ENCODE results near the gene CNOT1. TPM values are rescaled to one million over a fixed set of nuclear protein-coding genes. Genes with fewer than 3 reads are reported as not detected.
A peak's percentile ranks its signal among the peaks of the same experiment; 100 is the strongest.

Gene CNOT1
- total RNA-seq, 8 experiments from 2014 or later: 57.7 to 187 (median 91.9) TPM

DNA sequence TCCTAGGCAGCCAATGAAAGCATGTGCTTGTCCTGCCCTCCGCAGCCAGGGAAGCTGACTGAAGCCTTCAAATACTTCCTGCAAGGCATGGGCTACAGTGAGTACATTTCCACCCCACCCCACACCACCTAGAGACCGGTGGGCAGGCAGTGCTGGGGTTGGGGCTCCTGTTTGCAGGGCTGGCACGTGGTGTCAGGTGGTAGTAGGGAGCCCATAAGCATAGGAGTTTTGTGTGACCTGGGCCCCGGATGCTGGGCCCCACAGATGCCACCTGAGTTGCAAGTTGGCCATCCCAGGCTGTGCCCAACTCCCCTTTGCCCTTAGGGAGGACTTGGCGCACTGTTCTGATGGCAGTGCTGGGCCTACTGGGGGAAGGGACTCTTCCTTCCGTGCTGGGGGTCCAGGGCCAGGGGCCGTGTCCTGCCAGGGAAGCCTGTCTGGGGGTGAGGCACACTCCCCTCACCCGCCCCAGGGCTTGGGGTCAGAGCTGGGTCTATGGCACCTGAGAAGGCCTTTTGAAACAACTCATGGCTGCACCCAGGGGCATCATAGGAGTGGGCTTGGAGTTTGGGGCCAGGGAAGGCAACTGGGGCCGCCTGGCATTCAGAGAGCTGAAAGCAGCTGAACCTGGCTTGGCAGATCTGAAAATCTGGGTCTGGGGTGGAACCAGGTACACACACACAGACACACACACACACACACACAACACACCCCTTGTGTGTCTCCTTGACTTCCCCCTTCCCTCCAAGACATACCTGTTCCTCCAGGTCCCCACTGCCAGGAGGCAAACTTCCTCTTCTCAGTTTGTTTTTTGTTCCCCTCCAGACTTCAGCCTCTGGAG, 120.2 kb downstream of the CNOT1 start:
- in situ Hi-C loops (cut with MboI; ENCODE audit: low pct_unique_long_range_greater_than_20kb in 2 of 9, low sequenced_read_pairs in 9 of 9, unreplicated experiment in 9 of 9): no loop called here
- 60 to 100% (median 100%) methylated on average over 1 to 2 of the region's 9 CpGs; no CpG with 5 or more reads in 5 of the 10 experiments for WGBS, 10 experiments
- ATAC-seq (replicated peaks in 6 of 8): no peak
- peaks cover 2 to 4% of the 10 kb centered on the region in 2 donors for H3K4me1 ChIP-seq (replicated peaks in 1 of 2)
- H3K4me3 ChIP-seq: no peak overlapping the region
- H3K27ac ChIP-seq: no peak overlapping the region

DNA sequence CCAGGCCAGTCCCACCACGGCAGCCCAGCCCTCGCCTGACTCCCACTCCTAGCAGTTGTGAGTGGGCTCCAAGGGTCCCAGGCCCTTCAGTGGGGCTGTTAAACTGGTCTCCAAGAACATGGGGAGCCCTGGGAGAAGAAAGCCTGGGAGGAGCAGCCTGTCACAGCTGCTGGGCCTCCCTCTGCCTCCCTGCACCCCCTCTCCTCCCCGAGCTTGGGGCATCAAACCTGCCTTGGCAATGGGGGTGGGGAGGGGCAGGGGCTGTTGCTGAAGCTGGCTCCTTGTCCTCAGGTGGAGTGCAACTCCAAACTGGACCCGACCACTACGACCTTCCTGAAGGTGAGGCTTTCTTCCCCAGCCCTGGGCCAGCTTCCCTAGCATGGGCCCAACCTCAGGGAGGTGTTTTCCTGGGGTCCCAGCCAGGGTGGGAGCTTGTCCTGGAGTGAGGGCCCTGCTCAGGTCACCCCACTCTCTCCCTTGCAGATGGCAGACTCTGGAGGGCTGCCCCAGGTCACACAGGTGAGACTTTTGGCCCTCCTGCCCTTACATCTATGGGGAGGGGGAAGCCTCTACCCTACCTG, 120.9 kb downstream of the CNOT1 start:
- Histone ChIP-seq H3K4me1 (replicated peaks in 1 of 2) (no peaks in the 10 kb centered on the region), H3K27ac (no peak overlapping the region)
- in situ Hi-C loops (cut with MboI; ENCODE audit: low pct_unique_long_range_greater_than_20kb in 2 of 9, low sequenced_read_pairs in 9 of 9, unreplicated experiment in 9 of 9): no loop called here

GRCh38 chr16:58507963-58508670, 121.5 kb downstream of the CNOT1 start:
- no peak for ATAC-seq (replicated peaks in 6 of 8)
- Histone ChIP-seq H3K4me1 (replicated peaks in 1 of 2) (no peaks in the 10 kb centered on the region), H3K27ac (no peak overlapping the region), H3K4me3 (no peak overlapping the region)
- in situ Hi-C loops (cut with MboI; ENCODE audit: low pct_unique_long_range_greater_than_20kb in 2 of 9, low sequenced_read_pairs in 9 of 9, unreplicated experiment in 9 of 9): no loop called here
- no CpG with 5 or more reads among the region's 14 CpGs for WGBS, 10 experiments

More for the DNA sequence above, 120.9 kb downstream of the CNOT1 start:
- 60% methylated on average over 2 of the region's 5 CpGs; no CpG with 5 or more reads in 9 of the 10 experiments for WGBS, 10 experiments
- ATAC-seq (replicated peaks in 6 of 8): no peak
- H3K4me3 ChIP-seq: no peak overlapping the region

DNA sequence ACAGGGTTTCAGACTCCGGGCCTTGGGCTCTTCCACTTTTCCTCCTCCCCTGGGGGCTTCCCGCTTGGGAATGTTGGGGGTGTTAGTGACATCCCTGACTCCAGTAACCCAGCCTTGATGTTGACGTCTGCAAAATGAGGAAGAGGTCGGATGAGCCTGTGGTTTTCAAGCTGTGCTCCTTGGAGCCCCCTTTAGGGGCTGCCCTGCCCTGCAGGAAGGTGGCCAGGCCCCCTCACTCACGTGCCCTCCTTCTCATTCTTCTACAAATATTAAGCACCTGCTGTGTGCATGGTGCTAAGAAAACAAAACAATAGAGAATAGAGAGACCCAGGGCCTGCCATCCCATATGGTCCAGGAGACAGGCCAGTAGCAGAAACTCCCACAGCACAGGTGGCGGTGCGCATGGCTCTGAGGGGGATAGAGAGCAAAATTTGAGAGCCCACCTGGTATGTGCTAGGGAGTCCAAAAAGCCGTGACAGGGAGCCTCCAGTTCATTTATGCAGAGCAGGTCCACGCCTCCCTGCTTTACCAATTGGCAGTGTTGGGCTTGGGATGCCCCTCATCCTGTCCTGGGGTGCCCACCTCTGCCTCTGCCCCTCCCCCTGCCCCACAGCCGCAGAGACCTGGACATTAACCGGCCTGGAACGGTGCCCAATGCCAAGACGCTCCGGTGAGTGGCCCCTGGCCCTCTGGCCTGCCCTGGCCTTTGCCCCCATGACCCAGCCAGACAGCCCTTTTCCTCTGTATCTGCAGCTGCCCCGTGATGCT, 122.2 kb downstream of the CNOT1 start:
- in situ Hi-C loops (cut with MboI; ENCODE audit: low pct_unique_long_range_greater_than_20kb in 2 of 9, low sequenced_read_pairs in 9 of 9, unreplicated experiment in 9 of 9): no loop called here
- WGBS, 10 experiments: 40 to 89% (median 80%) methylated on average over 1 to 6 of the region's 15 CpGs; no CpG with 5 or more reads in 7 of the 10 experiments
- H3K4me3 ChIP-seq: no peak overlapping the region
- no peak overlapping the region for H3K27ac ChIP-seq
- peaks cover 0 to 2% of the 10 kb centered on the region in 2 donors for H3K4me1 ChIP-seq (replicated peaks in 1 of 2)
- no peak for ATAC-seq (replicated peaks in 6 of 8)

GRCh38 chr16:58506241-58507194, 123.1 kb downstream of the CNOT1 start:
- Histone ChIP-seq H3K4me3 (no peak overlapping the region), H3K4me1 (replicated peaks in 1 of 2) (peaks cover 8 to 9% of the 10 kb centered on the region in 2 donors), H3K27ac (no peak overlapping the region)
- in situ Hi-C loops (cut with MboI; ENCODE audit: low pct_unique_long_range_greater_than_20kb in 2 of 9, low sequenced_read_pairs in 9 of 9, unreplicated experiment in 9 of 9): no loop called here
- no peak for ATAC-seq (replicated peaks in 6 of 8)
- 20 to 100% (median 86%) methylated on average over 1 to 3 of the region's 20 CpGs; no CpG with 5 or more reads in 5 of the 10 experiments for WGBS, 10 experiments

- Histone ChIP-seq H3K27ac (no peak overlapping the region), H3K4me3 (no peak overlapping the region), H3K4me1 (replicated peaks in 1 of 2) (peaks cover 14 to 15% of the 10 kb centered on the region in 2 donors)
- ATAC-seq (replicated peaks in 6 of 8): no peak
- in situ Hi-C loops (cut with MboI; ENCODE audit: low pct_unique_long_range_greater_than_20kb in 2 of 9, low sequenced_read_pairs in 9 of 9, unreplicated experiment in 9 of 9): no loop called here
- 89 to 100% (median 98%) methylated on average over 1 to 8 of the region's 21 CpGs; no CpG with 5 or more reads in 6 of the 10 experiments for WGBS, 10 experiments
These were observed 125.5 kb downstream of the CNOT1 start for GRCh38 chr16:58503863-58504688.

- ATAC-seq (replicated peaks in 6 of 8): no peak
- peaks cover 16 to 17% of the 10 kb centered on the region in 2 donors for H3K4me1 ChIP-seq (replicated peaks in 1 of 2)
- WGBS, 10 experiments: 44 to 90% (median 72%) methylated on average over 2 to 7 of the region's 14 CpGs; no CpG with 5 or more reads in 5 of the 10 experiments
- in situ Hi-C loops (cut with MboI; ENCODE audit: low pct_unique_long_range_greater_than_20kb in 2 of 9, low sequenced_read_pairs in 9 of 9, unreplicated experiment in 9 of 9): no loop called here
- H3K4me3 ChIP-seq: no peak overlapping the region
- no peak overlapping the region for H3K27ac ChIP-seq
These were observed 126.3 kb downstream of the CNOT1 start for GRCh38 chr16:58503166-58503862.

- Histone ChIP-seq H3K4me3 (peak overlapping the region in 4 of 5 donors; percentile 67 to 81 (median 72)), H3K4me1 (replicated peaks in 1 of 2) (peaks cover 17 to 21% of the 10 kb centered on the region in 2 donors), H3K27ac (no peak overlapping the region)
- in situ Hi-C loops (cut with MboI; ENCODE audit: low pct_unique_long_range_greater_than_20kb in 2 of 9, low sequenced_read_pairs in 9 of 9, unreplicated experiment in 9 of 9): no loop called here
- no peak for ATAC-seq (replicated peaks in 6 of 8)
- WGBS, 10 experiments: 40 to 100% (median 81%) methylated on average over 1 to 5 of the region's 8 CpGs; no CpG with 5 or more reads in 3 of the 10 experiments
These were observed 127.3 kb downstream of the CNOT1 start for GRCh38 chr16:58502217-58502921.

DNA sequence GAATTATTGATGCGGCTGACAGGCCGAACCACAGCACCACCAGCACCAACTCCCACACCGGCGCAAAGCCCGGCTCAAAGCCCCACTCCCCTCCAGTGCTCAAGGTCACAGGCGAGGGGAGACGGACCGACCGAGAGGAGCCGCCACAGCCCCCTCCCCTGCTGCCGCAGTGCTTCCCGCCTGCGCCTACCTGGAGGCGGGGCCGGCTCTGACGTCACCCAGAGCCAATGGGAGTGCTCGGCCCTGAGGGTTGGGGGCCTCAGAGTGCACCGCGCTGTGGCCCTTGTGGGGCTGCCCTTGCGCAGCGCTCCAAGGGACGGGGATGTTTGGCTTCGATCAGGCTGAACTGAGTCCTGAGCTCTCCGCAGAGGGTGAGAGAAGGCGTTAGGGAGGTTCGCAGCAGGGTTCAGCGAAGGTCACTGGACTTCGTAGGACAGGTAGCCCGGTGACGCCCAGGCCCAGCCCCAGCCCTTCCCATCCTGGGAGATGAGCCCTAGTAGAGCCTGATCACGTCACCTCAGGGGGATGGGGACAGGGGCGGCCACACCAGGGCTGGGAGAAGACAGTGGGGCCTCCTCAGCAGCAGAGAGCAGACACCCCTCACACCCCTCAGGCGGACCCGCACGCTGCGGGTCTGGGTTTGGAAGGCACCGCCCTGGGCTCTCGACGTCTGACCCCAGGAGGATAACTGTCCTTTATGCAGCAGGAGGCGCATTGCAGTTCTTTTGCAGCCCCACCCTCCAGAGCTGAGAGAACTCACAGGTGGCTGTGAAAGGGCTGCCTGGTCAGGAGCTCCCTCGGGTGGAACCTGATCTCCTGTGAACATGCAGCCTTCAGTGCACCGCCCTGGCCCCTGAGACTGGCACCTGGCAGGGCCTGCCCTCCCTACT, 128.1 kb downstream of the CNOT1 start:
- in situ Hi-C loops (cut with MboI; ENCODE audit: low pct_unique_long_range_greater_than_20kb in 2 of 9, low sequenced_read_pairs in 9 of 9, unreplicated experiment in 9 of 9): no loop called here
- Histone ChIP-seq H3K4me1 (replicated peaks in 1 of 2) (peaks cover 26 to 30% of the 10 kb centered on the region in 2 donors), H3K27ac (peak overlapping the region; percentile 84 to 91), H3K4me3 (peak overlapping the region; percentile 67 to 81 (median 72))
- peak; percentile 22 to 66 (median 60) for ATAC-seq (replicated peaks in 6 of 8)
- 30 to 60% (median 39%) methylated on average over 1 to 8 of the region's 42 CpGs; no CpG with 5 or more reads in 5 of the 10 experiments for WGBS, 10 experiments
